Stimulated activated CD4-positive, alpha-beta T cell treated with anti-CD3 and anti-CD28 coated beads, Interleukin-1b, Interleukin-23, amount 100 ng/mL, for 4 hours (primary cell): ENCODE results near the gene PDIA4.
"Not testable (repeated sequence)": the region's sequence is repeated elsewhere in the genome, so short reads cannot be mapped to it uniquely, and the experiment has no call there.

Experiments
- DNase-seq, 2 donors: peaks; one replicate each; pipeline ENCODE4 v3.0.0-alpha.2; 2020; ENCODE audit warnings: low read depth in 2 of 2

The PDIA4 gene

GRCh38 chr7:149028346-149029109, at the start of gene PDIA4:
TSS of gene PDIA4 (minus strand) at chr7:149028505. CDS start at chr7:149028408, 97 bp downstream.
- DNase-seq, result peak; percentile 99

GRCh38 chr7:149077594-149077993, 49.3 kb upstream of the PDIA4 start:
- no peak for DNase-seq

- DNase-seq, result no peak
Measured at GRCh38 chr7:149075286-149075685, 47.0 kb upstream of the PDIA4 start.

GRCh38 chr7:149074116-149074885, 46.0 kb upstream of the PDIA4 start:
- no peak for DNase-seq

GRCh38 chr7:149072438-149072775, 44.1 kb upstream of the PDIA4 start:
- no peak for DNase-seq

- peak; percentile 26 to 37 for DNase-seq
Measured at GRCh38 chr7:149071641-149072437, 43.5 kb upstream of the PDIA4 start.

- no peak for DNase-seq
Measured at GRCh38 chr7:149071182-149071635, 42.9 kb upstream of the PDIA4 start.

GRCh38 chr7:149070372-149071125, 42.2 kb upstream of the PDIA4 start:
- DNase-seq, result no peak

GRCh38 chr7:149067869-149068268, 39.6 kb upstream of the PDIA4 start:
- no peak for DNase-seq

GRCh38 chr7:149063476-149063875, 35.2 kb upstream of the PDIA4 start:
- no peak for DNase-seq

- DNase-seq, result not testable (repeated sequence)
Measured at GRCh38 chr7:149062217-149062899, 34.1 kb upstream of the PDIA4 start.

- no peak for DNase-seq
Measured at GRCh38 chr7:149060156-149060555, 31.9 kb upstream of the PDIA4 start.

- no peak for DNase-seq
Measured at GRCh38 chr7:149053885-149054284, 25.6 kb upstream of the PDIA4 start.

GRCh38 chr7:149053384-149053783, 25.1 kb upstream of the PDIA4 start:
- DNase-seq, result no peak

- DNase-seq, result no peak
Measured at GRCh38 chr7:149050941-149051340, 22.6 kb upstream of the PDIA4 start.

GRCh38 chr7:149048805-149049204, 20.5 kb upstream of the PDIA4 start:
- no peak for DNase-seq

- no peak for DNase-seq
Measured at GRCh38 chr7:149046416-149046815, 18.1 kb upstream of the PDIA4 start.

- no peak for DNase-seq
Measured at GRCh38 chr7:149043936-149044335, 15.6 kb upstream of the PDIA4 start.

GRCh38 chr7:149041350-149041749, 13.0 kb upstream of the PDIA4 start:
- no peak for DNase-seq

GRCh38 chr7:149038641-149039040, 10.3 kb upstream of the PDIA4 start:
- not testable (repeated sequence) for DNase-seq

GRCh38 chr7:149036676-149037075, 8.4 kb upstream of the PDIA4 start:
- DNase-seq, result no peak
